Stimulated activated CD8-positive, alpha-beta memory T cell treated with anti-CD3 and anti-CD28 coated beads, Interleukin-7, amount 100 ng/mL, for 4 hours (primary cell): ENCODE results near the gene INSM1.

Source experiments
- DNase-seq, 2 donors: peaks; one replicate each; pipeline ENCODE4 v3.0.0-alpha.2; 2020; ENCODE audit warnings: low read depth in 2 of 2

The INSM1 gene

GRCh38 chr20:20393207-20394120 is 25.6 kb downstream of the INSM1 start:
- no peak for DNase-seq

GRCh38 chr20:20395087-20395486 is 27.2 kb downstream of the INSM1 start:
- no peak for DNase-seq

- DNase-seq: no peak
Measured at GRCh38 chr20:20395903-20396568, 28.1 kb downstream of the INSM1 start.

GRCh38 chr20:20396794-20397193 is 28.9 kb downstream of the INSM1 start:
- no peak for DNase-seq

GRCh38 chr20:20398123-20398522 is 30.2 kb downstream of the INSM1 start:
- no peak for DNase-seq

- no peak for DNase-seq
Measured at GRCh38 chr20:20399531-20400500, 31.9 kb downstream of the INSM1 start.

- no peak for DNase-seq
Measured at GRCh38 chr20:20401991-20402390, 34.1 kb downstream of the INSM1 start.

GRCh38 chr20:20404633-20405032 is 36.7 kb downstream of the INSM1 start:
- DNase-seq: no peak

- no peak for DNase-seq
Measured at GRCh38 chr20:20405623-20406022, 37.7 kb downstream of the INSM1 start.

- DNase-seq: no peak
Measured at GRCh38 chr20:20406306-20406705, 38.4 kb downstream of the INSM1 start.

- no peak for DNase-seq
Measured at GRCh38 chr20:20407891-20408805, 40.2 kb downstream of the INSM1 start.

GRCh38 chr20:20409331-20409730 is 41.4 kb downstream of the INSM1 start:
- no peak for DNase-seq

- DNase-seq: no peak
Measured at GRCh38 chr20:20410678-20411077, 42.8 kb downstream of the INSM1 start.

GRCh38 chr20:20411402-20411801 is 43.5 kb downstream of the INSM1 start:
- no peak for DNase-seq

GRCh38 chr20:20411836-20412235 is 43.9 kb downstream of the INSM1 start:
- DNase-seq: no peak

GRCh38 chr20:20412750-20413149 is 44.8 kb downstream of the INSM1 start:
- no peak for DNase-seq

GRCh38 chr20:20413810-20414281 is 45.9 kb downstream of the INSM1 start:
- no peak for DNase-seq

- no peak for DNase-seq
Measured at GRCh38 chr20:20414640-20415220, 46.8 kb downstream of the INSM1 start.

- no peak for DNase-seq
Measured at GRCh38 chr20:20415321-20415720, 47.4 kb downstream of the INSM1 start.
